ENCODE results near the gene SLC35F3. TPM values are rescaled to one million over a fixed set of nuclear protein-coding genes. Genes with fewer than 3 reads are reported as not detected.
"Not testable (repeated sequence)": the region's sequence is repeated elsewhere in the genome, so short reads cannot be mapped to it uniquely, and the experiment has no call there.

The SLC35F3 gene
- total RNA-seq, 1 experiment from 2014 or later, result 0.94 TPM

DNA sequence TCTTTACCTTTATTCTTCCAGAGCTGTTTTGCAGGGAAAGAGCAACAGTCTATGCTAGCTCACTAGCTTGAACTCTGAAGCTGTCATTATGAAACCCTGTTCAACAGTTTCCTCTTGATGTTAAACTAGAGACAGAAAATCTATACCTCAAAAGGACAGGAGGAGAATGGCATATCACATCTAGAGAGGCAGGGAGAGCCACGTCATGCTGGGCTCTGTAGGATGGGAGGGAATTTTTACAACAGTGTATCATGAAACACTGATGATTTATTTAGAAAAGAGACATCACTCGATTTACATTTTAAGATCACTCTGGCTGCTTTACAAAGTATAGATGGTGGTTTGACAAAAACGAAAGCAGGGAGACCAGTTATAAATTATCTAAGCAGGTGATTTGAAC, 243.9 kb downstream of the SLC35F3 start (continued):
- TF ChIP-seq, protein P1, sequence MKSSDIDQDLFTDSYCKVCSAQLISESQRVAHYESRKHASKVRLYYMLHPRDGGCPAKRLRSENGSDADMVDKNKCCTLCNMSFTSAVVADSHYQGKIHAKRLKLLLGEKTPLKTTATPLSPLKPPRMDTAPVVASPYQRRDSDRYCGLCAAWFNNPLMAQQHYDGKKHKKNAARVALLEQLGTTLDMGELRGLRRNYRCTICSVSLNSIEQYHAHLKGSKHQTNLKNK (CRISPR knock-in tag; IDR thresholded peaks at IDR 0.05), result no peak
- TF ChIP-seq ZNF396 (CRISPR knock-in tag; IDR thresholded peaks at IDR 0.05; ENCODE audit: borderline replicate concordance), result no peak
- TF ChIP-seq ELF4 (CRISPR knock-in tag; IDR thresholded peaks at IDR 0.05; ENCODE audit: low read depth), result no peak
- TF ChIP-seq, protein P2, sequence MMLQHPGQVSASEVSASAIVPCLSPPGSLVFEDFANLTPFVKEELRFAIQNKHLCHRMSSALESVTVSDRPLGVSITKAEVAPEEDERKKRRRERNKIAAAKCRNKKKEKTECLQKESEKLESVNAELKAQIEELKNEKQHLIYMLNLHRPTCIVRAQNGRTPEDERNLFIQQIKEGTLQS (CRISPR knock-in tag; conservative IDR thresholded peaks at IDR 0.05), result no peak
- no peak for TF ChIP-seq IRF2 (CRISPR knock-in tag; IDR thresholded peaks at IDR 0.05; ENCODE audit: borderline replicate concordance, low read depth)
- no peak for TF ChIP-seq RORB (CRISPR knock-in tag; IDR thresholded peaks at IDR 0.05)
- TF ChIP-seq ZNF416 (CRISPR knock-in tag; IDR thresholded peaks at IDR 0.05), result no peak
- TF ChIP-seq, protein P3, sequence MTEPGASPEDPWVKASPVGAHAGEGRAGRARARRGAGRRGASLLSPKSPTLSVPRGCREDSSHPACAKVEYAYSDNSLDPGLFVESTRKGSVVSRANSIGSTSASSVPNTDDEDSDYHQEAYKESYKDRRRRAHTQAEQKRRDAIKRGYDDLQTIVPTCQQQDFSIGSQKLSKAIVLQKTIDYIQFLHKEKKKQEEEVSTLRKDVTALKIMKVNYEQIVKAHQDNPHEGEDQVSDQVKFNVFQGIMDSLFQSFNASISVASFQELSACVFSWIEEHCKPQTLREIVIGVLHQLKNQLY (CRISPR knock-in tag; IDR thresholded peaks at IDR 0.05), result no peak

DNA sequence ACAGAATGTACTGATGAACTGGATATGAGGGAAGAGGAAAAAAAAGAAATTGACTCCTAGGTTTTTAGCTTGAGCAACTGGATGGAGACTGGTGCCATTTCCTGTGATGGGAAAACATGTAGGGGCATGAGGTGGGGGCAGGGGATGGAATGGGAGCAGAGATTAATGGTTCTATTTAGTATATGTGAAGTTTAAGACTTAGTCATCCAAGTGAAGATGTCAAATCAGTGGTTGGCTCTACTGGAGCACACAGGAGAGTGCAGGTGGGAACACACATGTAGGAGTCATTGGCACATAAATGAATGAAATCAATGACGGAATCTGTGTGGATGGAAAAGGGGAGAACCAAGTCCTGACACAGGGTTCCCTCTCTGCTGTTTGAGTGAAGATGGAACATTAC, 244.3 kb downstream of the SLC35F3 start:
- TF ChIP-seq IRF2 (CRISPR knock-in tag; IDR thresholded peaks at IDR 0.05; ENCODE audit: borderline replicate concordance, low read depth), result no peak
- POLR2A ChIA-PET, result no interaction called here
- peaks cover 9% of the 10 kb centered on the region for H3K9me3 Mint-ChIP-seq
- no peak overlapping the region for H3K27ac Mint-ChIP-seq
- peaks cover 9% of the 10 kb centered on the region for H3K4me1 Mint-ChIP-seq
- no peak overlapping the region for H3K4me3 Mint-ChIP-seq
- ATAC-seq, result no peak
- CTCF ChIA-PET, result interaction anchor here (1.0 to 1.4 kb wide), 2 partner anchors 40 to 174 kb away, joined by 3 read pairs; no protein-coding TSS in a partner anchor
- H3K36me3 Mint-ChIP-seq, result peaks cover 2% of the 10 kb centered on the region; the same call in 1 of the 2 replicates
- DNase-seq (ENCODE audit: low spot score), result no peak
- H3K27me3 Mint-ChIP-seq (ENCODE audit: low read depth), result no peaks in the 10 kb centered on the region

DNA sequence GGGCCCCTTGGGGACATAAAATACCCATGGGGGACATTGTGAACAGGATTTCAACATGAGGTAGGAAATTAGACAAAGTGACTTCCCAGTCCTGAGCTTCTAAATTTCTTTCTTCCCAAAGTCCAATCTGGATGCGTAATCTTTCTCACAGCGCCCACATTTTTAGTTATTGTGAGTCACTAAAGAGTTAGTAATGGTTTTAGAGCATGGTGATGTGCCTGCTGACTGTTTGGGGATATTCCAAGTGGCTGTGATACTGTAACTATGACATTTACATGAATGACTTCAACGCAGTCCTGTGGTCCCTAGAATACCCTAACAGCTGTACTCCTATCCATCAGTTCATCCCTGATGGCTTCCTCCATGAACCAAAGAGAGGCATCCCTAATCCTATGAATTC, 244.7 kb downstream of the SLC35F3 start:
- CTCF ChIA-PET, result interaction anchor here (1.0 to 1.4 kb wide), 2 partner anchors 39 to 174 kb away, joined by 3 read pairs; no protein-coding TSS in a partner anchor

DNA sequence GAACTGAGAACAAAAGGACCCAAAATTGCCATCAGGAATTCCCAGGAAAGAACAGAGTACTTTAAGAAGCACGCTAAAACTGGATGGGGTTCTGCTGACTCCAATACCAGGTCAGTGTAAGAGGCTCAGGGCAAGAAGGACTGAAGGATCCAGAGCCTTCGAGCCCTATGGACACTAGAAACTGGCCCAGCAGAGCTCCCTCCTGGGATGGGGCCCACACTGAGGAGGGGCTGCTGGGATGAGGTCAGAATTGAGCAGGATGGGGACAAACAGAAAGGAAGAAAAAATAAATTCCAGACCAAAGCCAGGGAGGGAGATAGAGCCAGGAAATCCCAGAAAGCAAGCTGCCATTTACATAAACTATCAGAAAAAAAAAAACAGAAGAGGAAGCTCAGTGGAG, 246.4 kb downstream of the SLC35F3 start:
- CTCF ChIA-PET, result interaction anchor here (0.7 to 1.7 kb wide), 6 partner anchors 25 to 176 kb away, joined by 3 to 5 read pairs (median 4); no protein-coding TSS in a partner anchor
- DNase-seq (ENCODE audit: low spot score), result no peak

More for the DNA sequence above, 244.7 kb downstream of the SLC35F3 start:
- POLR2A ChIA-PET, result no interaction called here
- DNase-seq (ENCODE audit: low spot score) (no peak), ATAC-seq (no peak)
- Mint-ChIP-seq H3K4me3 (no peak overlapping the region), H3K36me3 (peaks cover 2% of the 10 kb centered on the region; the same call in 1 of the 2 replicates), H3K27ac (no peak overlapping the region), H3K27me3 (ENCODE audit: low read depth) (no peaks in the 10 kb centered on the region), H3K9me3 (peaks cover 9% of the 10 kb centered on the region), H3K4me1 (peaks cover 9% of the 10 kb centered on the region)
- TF ChIP-seq SOX15 (CRISPR knock-in tag; IDR thresholded peaks at IDR 0.05) (no peak), RORB (CRISPR knock-in tag; IDR thresholded peaks at IDR 0.05) (no peak)

DNA sequence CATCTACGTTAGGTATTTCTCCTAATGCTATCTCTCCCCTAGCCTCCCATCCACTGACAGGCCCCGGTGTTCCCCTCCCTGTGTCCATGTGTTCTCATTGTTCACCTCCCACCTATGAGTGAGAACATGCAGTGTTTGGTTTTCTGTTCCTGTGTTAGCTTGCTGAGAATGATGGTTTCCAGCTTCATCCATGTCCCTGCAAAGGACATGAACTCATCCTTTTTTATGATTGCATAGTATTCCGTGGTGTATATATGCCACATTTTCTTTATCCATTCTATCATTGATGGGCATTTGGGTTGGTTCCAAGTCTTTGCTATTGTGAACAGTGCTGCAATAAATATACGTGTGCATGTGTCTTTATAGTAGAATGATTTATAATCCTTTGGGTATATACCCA, 247.9 kb downstream of the SLC35F3 start:
- ATAC-seq; POLR2A ChIA-PET; DNase-seq (ENCODE audit: low spot score); CTCF ChIA-PET; H3K27ac Mint-ChIP-seq; H3K9me3 Mint-ChIP-seq; H3K4me1 Mint-ChIP-seq; H3K36me3 Mint-ChIP-seq; H3K4me3 Mint-ChIP-seq; H3K27me3 Mint-ChIP-seq (ENCODE audit: low read depth): not testable (repeated sequence)

More for the DNA sequence above, 246.4 kb downstream of the SLC35F3 start:
- Mint-ChIP-seq H3K27ac (no peak overlapping the region; the same call in 1 of the 2 replicates), H3K36me3 (peaks cover 2% of the 10 kb centered on the region; the same call in 1 of the 2 replicates), H3K4me3 (no peak overlapping the region), H3K9me3 (peaks cover 9% of the 10 kb centered on the region), H3K27me3 (ENCODE audit: low read depth) (no peaks in the 10 kb centered on the region), H3K4me1 (peaks cover 9% of the 10 kb centered on the region)
- ATAC-seq, result peak; percentile 55
- POLR2A ChIA-PET, result interaction anchor here (0.6 kb wide), 2 partner anchors 47 to 159 kb away, joined by 4 read pairs; no protein-coding TSS in a partner anchor
- TF ChIP-seq, protein P4, sequence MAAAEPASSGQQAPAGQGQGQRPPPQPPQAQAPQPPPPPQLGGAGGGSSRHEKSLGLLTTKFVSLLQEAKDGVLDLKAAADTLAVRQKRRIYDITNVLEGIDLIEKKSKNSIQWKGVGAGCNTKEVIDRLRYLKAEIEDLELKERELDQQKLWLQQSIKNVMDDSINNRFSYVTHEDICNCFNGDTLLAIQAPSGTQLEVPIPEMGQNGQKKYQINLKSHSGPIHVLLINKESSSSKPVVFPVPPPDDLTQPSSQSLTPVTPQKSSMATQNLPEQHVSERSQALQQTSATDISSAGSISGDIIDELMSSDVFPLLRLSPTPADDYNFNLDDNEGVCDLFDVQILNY (CRISPR knock-in tag; IDR thresholded peaks at IDR 0.05), result no peak
- TF ChIP-seq, protein P5, sequence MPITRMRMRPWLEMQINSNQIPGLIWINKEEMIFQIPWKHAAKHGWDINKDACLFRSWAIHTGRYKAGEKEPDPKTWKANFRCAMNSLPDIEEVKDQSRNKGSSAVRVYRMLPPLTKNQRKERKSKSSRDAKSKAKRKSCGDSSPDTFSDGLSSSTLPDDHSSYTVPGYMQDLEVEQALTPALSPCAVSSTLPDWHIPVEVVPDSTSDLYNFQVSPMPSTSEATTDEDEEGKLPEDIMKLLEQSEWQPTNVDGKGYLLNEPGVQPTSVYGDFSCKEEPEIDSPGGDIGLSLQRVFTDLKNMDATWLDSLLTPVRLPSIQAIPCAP (CRISPR knock-in tag; IDR thresholded peaks at IDR 0.05), result no peak
- TF ChIP-seq NR2C2 (CRISPR knock-in tag; IDR thresholded peaks at IDR 0.05), result no peak
- no peak for TF ChIP-seq NFYB (CRISPR knock-in tag; conservative IDR thresholded peaks at IDR 0.05; ENCODE audit: low read depth)
- no peak for TF ChIP-seq TP53 (CRISPR knock-in tag; IDR thresholded peaks at IDR 0.05)
- TF ChIP-seq, protein P6, sequence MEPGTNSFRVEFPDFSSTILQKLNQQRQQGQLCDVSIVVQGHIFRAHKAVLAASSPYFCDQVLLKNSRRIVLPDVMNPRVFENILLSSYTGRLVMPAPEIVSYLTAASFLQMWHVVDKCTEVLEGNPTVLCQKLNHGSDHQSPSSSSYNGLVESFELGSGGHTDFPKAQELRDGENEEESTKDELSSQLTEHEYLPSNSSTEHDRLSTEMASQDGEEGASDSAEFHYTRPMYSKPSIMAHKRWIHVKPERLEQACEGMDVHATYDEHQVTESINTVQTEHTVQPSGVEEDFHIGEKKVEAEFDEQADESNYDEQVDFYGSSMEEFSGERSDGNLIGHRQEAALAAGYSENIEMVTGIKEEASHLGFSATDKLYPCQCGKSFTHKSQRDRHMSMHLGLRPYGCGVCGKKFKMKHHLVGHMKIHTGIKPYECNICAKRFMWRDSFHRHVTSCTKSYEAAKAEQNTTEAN (CRISPR knock-in tag; IDR thresholded peaks at IDR 0.05), result no peak
- no peak for TF ChIP-seq ZBTB21 (CRISPR knock-in tag; IDR thresholded peaks at IDR 0.05; ENCODE audit: borderline replicate concordance)
- TF ChIP-seq, protein P7, sequence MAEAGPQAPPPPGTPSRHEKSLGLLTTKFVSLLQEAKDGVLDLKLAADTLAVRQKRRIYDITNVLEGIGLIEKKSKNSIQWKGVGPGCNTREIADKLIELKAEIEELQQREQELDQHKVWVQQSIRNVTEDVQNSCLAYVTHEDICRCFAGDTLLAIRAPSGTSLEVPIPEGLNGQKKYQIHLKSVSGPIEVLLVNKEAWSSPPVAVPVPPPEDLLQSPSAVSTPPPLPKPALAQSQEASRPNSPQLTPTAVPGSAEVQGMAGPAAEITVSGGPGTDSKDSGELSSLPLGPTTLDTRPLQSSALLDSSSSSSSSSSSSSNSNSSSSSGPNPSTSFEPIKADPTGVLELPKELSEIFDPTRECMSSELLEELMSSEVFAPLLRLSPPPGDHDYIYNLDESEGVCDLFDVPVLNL (CRISPR knock-in tag; IDR thresholded peaks at IDR 0.05; ENCODE audit: borderline replicate concordance, low read depth), result no peak
- TF ChIP-seq SMAD3 (CRISPR knock-in tag; IDR thresholded peaks at IDR 0.05; ENCODE audit: borderline replicate concordance), result no peak
